Parathyroid adenoma (tissue), 2 donors: ENCODE data around the gene CUX1.

Experiments used
- H2AFZ ChIP-seq: fragments of 300-600 bp; sonication (generic); one replicate; pipeline ENCODE4 v1.7.0; 2017; ENCODE audit warnings: antibody characterized with exemption, mild to moderate bottlenecking
- H3K27ac ChIP-seq: fragments of 300-600 bp; sonication (generic); one replicate; pipeline ENCODE4 v1.7.0; 2017
- H3K27me3 ChIP-seq: fragments of 300-600 bp; sonication (generic); one replicate; pipeline ENCODE4 v1.7.0; 2017; ENCODE audit warnings: low read length; ENCODE audit not compliant: control insufficient read depth, insufficient read depth
- H3K36me3 ChIP-seq: fragments of 300-600 bp; sonication (generic); one replicate; pipeline ENCODE4 v1.7.0; 2017; ENCODE audit warnings: low read length; ENCODE audit not compliant: control insufficient read depth, insufficient read depth
- H3K4me1 ChIP-seq: fragments of 300-600 bp; sonication (generic); one replicate; pipeline ENCODE4 v1.7.0; 2017; ENCODE audit warnings: control low read depth
- H3K4me2 ChIP-seq: fragments of 300-600 bp; sonication (generic); one replicate; pipeline ENCODE4 v1.7.0; 2017; ENCODE audit warnings: low read length
- H3K4me3 ChIP-seq: fragments of 300-600 bp; sonication (generic); one replicate; pipeline ENCODE4 v1.7.0; 2017; ENCODE audit warnings: low read depth, low read length
- H3K79me2 ChIP-seq: fragments of 300-600 bp; sonication (generic); one replicate; pipeline ENCODE4 v1.7.0; 2017; ENCODE audit warnings: control low read depth
- H3K9ac ChIP-seq: fragments of 300-600 bp; sonication (generic); one replicate; pipeline ENCODE4 v1.7.0; 2017; ENCODE audit warnings: mild to moderate bottlenecking
- H3K9me3 ChIP-seq: fragments of 300-600 bp; sonication (generic); one replicate; pipeline ENCODE4 v1.7.0; 2017; ENCODE audit warnings: low read length; ENCODE audit not compliant: control insufficient read depth
- TF ChIP-seq, protein P1 (sequence below): fragments of 300-600 bp; sonication (generic); IDR thresholded peaks from one replicate; pipeline ENCODE4 v1.7.0; 2017; ENCODE audit warnings: antibody characterized with exemption, mild to moderate bottlenecking
- donor health status: primary hyperparathyroidism.

CUX1 gene

DNA sequence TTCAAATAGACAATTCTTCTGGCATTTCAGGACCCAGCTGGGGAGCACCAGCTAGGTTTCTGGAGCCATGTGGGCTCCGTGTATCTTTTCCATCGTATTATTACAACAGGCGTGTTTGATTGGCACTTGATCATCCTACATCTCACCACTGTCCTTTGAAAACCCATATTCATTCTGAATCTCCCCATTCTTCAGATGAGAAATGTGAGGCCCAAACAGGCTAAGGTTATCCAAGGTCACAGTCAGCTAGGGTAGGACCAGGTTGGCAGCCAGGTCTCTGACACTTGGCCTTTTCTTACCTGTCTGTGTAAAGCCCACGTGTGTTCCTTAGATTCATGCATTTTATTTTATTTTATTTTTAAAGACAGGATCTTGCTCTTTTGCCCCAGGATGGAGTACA is 366.9 kb downstream of the CUX1 start:
- Histone ChIP-seq H3K27me3 (no peaks in the 10 kb centered on the region), H3K9me3 (no peaks in the 10 kb centered on the region), H3K4me1 (no peaks in the 10 kb centered on the region), H3K36me3 (no peaks in the 10 kb centered on the region), H3K4me3 (no peak overlapping the region), H3K79me2 (no peaks in the 10 kb centered on the region), H2AFZ (no peak overlapping the region), H3K9ac (no peak overlapping the region), H3K4me2 (no peak overlapping the region), H3K27ac (no peak overlapping the region)
- TF ChIP-seq, protein P1, sequence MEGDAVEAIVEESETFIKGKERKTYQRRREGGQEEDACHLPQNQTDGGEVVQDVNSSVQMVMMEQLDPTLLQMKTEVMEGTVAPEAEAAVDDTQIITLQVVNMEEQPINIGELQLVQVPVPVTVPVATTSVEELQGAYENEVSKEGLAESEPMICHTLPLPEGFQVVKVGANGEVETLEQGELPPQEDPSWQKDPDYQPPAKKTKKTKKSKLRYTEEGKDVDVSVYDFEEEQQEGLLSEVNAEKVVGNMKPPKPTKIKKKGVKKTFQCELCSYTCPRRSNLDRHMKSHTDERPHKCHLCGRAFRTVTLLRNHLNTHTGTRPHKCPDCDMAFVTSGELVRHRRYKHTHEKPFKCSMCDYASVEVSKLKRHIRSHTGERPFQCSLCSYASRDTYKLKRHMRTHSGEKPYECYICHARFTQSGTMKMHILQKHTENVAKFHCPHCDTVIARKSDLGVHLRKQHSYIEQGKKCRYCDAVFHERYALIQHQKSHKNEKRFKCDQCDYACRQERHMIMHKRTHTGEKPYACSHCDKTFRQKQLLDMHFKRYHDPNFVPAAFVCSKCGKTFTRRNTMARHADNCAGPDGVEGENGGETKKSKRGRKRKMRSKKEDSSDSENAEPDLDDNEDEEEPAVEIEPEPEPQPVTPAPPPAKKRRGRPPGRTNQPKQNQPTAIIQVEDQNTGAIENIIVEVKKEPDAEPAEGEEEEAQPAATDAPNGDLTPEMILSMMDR = no peak

DNA sequence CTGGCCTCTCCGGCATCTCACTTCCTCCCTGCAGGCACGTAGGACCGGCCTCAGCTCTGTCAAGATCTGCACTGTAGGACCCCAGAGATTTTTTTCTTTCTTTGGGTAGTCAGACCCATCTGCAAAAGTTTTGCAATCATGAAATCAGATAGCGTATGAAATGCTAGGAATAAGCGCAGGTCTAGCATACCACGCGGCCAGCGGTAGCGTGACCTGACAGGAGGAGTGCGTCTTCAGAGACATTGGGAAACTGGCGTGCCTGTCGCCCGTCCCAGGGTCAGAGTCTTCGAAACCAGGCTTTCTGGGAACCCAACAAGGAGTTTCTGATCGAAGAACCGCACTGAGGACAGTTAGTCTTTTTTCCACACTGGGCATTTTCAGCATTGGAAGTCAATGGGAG is 368.4 kb downstream of the CUX1 start:
- Histone ChIP-seq H3K79me2 (no peaks in the 10 kb centered on the region), H3K4me1 (no peaks in the 10 kb centered on the region), H3K9ac (no peak overlapping the region), H3K4me3 (no peak overlapping the region), H2AFZ (no peak overlapping the region), H3K27ac (no peak overlapping the region), H3K27me3 (no peaks in the 10 kb centered on the region), H3K9me3 (no peaks in the 10 kb centered on the region), H3K4me2 (no peak overlapping the region), H3K36me3 (no peaks in the 10 kb centered on the region)
- TF ChIP-seq, protein P1 = no peak

DNA sequence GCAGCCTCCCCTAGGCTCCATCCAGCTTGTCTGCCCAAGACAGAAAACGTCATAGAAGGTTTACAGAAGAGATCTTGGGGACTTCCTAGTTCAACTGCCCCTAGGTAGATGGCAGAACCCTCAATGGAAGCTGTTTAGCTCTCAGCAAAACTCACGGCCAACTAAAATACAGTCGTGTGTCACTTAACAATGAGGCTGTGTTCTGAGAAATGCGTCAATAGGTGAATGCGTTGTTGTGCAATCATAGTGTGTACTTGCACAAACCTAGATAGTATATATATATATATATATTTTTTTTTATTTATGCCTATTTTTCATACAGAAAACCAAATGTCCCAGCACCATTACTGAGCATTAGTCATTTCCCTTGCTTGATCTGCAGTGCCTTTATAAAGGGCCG is 368.9 kb downstream of the CUX1 start:
- TF ChIP-seq, protein P1 = no peak
- H3K36me3 ChIP-seq = no peaks in the 10 kb centered on the region
- H3K4me1 ChIP-seq = no peaks in the 10 kb centered on the region

DNA sequence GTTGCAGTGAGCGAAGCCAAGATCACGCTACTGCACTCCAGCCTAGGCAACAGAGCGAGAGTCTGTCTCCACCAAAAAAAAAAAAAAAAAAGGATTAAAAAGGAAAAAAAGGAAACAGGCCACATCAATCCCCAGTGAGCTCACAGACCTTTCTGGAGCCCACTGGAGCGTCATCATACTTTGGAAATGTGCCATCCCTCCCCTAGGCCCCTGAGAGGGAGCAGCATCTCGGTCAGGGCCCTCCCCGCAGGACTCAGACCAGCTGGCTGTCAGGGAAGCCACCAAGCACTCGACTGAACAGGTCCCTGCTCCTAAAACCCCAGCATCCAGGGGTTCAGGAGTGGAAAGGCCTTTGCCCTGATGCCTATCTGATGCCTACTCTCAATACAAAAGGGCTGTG is 371.3 kb downstream of the CUX1 start:
- Histone ChIP-seq H2AFZ (no peak overlapping the region), H3K36me3 (no peaks in the 10 kb centered on the region), H3K4me3 (no peak overlapping the region), H3K9ac (no peak overlapping the region), H3K4me2 (no peak overlapping the region), H3K4me1 (no peaks in the 10 kb centered on the region), H3K9me3 (no peaks in the 10 kb centered on the region), H3K79me2 (no peaks in the 10 kb centered on the region), H3K27me3 (no peaks in the 10 kb centered on the region), H3K27ac (no peak overlapping the region)
- TF ChIP-seq, protein P1 = no peak

More for the DNA sequence above, 368.9 kb downstream of the CUX1 start:
- no peak overlapping the region for H3K9ac ChIP-seq
- no peak overlapping the region for H3K4me2 ChIP-seq
- no peaks in the 10 kb centered on the region for H3K27me3 ChIP-seq
- no peaks in the 10 kb centered on the region for H3K79me2 ChIP-seq
- no peaks in the 10 kb centered on the region for H3K9me3 ChIP-seq
- H2AFZ ChIP-seq = no peak overlapping the region
- no peak overlapping the region for H3K4me3 ChIP-seq
- no peak overlapping the region for H3K27ac ChIP-seq

DNA sequence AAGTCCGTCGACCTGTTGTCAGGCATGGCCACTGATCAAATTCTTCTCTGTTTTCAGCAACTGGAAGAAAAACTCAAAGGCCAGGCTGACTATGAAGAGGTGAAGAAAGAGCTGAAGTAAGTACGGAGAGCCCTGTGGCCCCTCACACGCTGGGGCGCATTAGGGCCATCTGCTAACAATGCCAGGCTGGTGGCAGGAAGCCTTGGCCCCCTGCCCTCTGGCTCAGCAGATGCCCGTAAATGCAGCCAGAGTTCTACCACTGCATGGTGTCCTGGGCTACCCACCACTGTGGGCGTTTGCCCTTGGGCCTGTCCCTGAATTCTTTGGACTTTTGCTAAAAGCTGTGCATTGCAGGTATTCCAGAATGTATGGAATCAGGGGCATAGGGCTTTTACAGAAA is 372.3 kb downstream of the CUX1 start:
- Histone ChIP-seq H3K36me3 (no peaks in the 10 kb centered on the region), H2AFZ (no peak overlapping the region), H3K9me3 (no peaks in the 10 kb centered on the region), H3K9ac (no peak overlapping the region), H3K4me2 (no peak overlapping the region), H3K27me3 (no peaks in the 10 kb centered on the region), H3K79me2 (no peaks in the 10 kb centered on the region), H3K4me3 (no peak overlapping the region), H3K4me1 (no peaks in the 10 kb centered on the region), H3K27ac (no peak overlapping the region)
- TF ChIP-seq, protein P1 = no peak
